CMK (cell line): Measurements from ENCODE around the gene HLX.

Experiments used
- DNase-seq: peaks from one replicate; pipeline ENCODE4 v3.0.0-alpha.2; 2010; ENCODE audit warnings: low read depth

HLX gene

GRCh38 chr1:220925707-220926106, 46.5 kb downstream of the HLX start:
- DNase-seq: no peak

DNA sequence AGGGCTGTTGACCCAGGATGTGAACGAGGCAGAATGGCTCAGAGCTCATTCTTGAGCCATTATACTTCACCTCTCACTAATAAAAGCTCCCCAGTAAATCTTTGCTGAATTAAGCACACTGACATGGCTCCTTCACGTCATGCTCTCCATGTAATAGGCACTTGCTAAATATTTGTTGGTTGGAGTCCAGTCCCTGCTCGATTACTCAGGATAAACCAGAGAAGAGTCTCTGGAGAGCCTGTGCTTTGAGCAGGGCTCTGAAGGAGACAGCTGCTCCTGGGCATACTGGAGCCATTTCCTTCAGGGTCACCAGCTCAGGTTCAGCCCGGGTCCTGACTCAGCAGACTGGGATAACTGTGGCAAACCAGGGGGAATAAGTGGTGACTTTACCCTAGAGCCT, 46.9 kb downstream of the HLX start:
- no peak for DNase-seq

DNA sequence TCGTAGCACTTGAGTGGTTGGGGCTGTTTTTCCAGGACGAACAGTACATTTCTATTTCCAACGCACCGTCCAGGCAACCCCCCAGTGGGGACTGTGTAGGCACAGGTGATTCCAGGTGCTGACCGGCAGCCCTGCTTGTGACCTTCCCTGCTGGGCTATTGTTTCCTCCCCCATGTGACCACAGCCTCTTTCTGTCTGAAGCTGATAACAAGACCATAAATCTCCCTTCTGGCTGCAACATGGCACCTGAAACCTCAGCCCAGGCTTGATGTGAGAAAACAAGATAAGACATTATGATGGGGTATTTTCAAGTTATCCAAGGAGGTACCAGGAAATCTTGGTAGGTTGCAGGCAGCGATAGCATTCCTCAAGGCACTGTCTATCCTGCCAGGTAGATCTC, 48.2 kb downstream of the HLX start:
- DNase-seq: no peak

DNA sequence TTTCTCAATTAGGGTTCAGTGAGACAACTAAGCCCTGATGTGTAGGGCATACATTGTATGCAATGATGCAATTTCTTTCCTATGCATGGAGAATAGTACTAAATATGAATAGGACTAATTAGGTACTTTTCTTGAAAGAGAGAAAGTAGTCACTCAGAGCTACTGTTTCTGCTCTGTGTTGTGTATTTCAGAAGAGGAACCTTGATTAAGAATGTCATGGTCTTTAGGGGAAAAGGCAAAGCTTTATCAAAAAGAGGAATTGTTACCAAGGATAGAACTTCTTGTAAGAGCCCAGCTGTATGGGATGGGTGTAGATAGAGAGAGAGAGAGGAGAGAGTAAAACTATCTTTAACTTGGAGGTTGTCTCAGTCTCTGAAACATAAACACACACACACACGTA, 49.1 kb downstream of the HLX start:
- DNase-seq: no peak

GRCh38 chr1:220928725-220929300, 49.6 kb downstream of the HLX start:
- no peak for DNase-seq

DNA sequence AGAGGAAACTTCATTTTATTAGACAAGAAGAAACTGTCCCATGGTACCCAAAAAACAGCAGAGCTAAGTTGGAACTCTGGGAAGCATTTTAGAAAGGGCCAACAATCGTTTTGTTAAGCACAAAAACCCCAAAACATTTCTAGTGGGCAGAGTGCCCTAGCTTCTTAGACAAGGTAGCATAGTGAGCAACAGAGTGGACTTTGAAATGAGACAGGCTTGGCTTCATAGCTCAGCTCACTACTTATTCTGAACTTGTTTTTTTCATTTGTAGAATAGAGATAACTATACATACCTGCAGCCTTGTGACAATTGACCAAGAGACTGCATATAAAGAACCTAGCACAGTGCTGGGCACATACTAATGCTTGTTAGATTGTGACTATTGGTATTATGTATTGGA, 50.1 kb downstream of the HLX start:
- DNase-seq: no peak
